GM21515 (cell line): ENCODE measurements around the gene RIT2.

Experiments used
- ATAC-seq: cut with Tn5 transposase; IDR thresholded peaks from one replicate; pipeline ENCODE4 v1.9.1; 2021; ENCODE audit not compliant: unreplicated experiment

The RIT2 gene

DNA sequence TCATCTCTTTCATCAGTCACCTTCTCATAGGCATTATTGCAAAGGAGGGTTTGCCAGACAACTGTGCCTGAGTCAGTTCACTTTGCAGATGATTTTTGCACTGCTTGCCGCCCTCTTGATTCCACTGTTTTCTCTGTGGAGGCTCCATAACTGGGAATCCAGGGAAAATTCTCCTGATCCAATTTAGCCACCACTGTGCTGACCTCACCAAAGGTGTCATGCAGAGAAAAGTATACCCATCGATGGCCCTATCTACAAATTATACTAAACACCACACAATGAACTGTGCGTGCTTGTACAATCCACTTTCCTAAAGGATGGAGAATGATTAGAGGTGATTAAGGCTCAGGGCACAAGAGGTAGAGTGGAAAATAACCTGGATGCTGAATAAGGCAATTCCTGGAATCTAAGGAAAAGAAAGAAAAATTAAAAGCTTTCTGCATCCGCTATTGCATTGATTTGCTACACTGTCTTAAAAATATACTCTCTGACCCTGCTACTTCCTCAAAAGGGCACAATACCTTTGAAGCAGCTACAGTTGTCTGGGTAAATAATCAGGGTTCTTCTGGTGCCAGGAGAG lies 409.4 kb downstream of the RIT2 start:
- no peak for ATAC-seq
